ENCODE measurements around the gene COL9A3.

GRCh38 chr20:62873280-62873679 lies 56.4 kb downstream of the COL9A3 start:
- no peak for TF ChIP-seq CTCF (conservative IDR thresholded peaks at IDR 0.05; ENCODE audit: low read length)
- TF ChIP-seq EZH2phosphoT487 (IDR thresholded peaks at IDR 0.05; ENCODE audit: borderline replicate concordance), result no peak

All from Loucy (cell line).